Vagina (tissue), 2 donors: ENCODE data around the gene MEF2B. TPM values are rescaled to one million over a fixed set of nuclear protein-coding genes. Genes with fewer than 3 reads are reported as not detected.

Experiments
- DNase-seq, 2 donors: peaks; one replicate each; pipeline ENCODE4 v3.0.0-alpha.2; 2017; ENCODE audit errors: extremely low spot score in 2 of 2
- H3K27ac ChIP-seq: fragments of 200-600 bp; sonication (generic); one replicate; pipeline ENCODE4 v1.5.1; 2019
- H3K27me3 ChIP-seq: fragments of 200-600 bp; sonication (generic); one replicate; pipeline ENCODE4 v1.5.1; 2019
- H3K36me3 ChIP-seq, 2 donors: fragments of 200-600 bp; sonication (generic); one replicate each; pipeline ENCODE4 v1.5.1; 2017 to 2019
- H3K4me1 ChIP-seq: fragments of 200-600 bp; sonication (generic); one replicate; pipeline ENCODE4 v1.5.1; 2019
- H3K4me3 ChIP-seq, 2 donors: fragments of 200-600 bp; sonication (generic); 1 replicate in 1 of 2; 2 replicates in 1 of 2; pipeline ENCODE4 v1.5.1; 2016 to 2019
- H3K9me3 ChIP-seq: fragments of 200-600 bp; sonication (generic); one replicate; pipeline ENCODE4 v1.5.1; 2019
- CTCF ChIP-seq, 3 experiments: fragments of 450-650 bp in 2 of 3; fragments of 200-600 bp in 1 of 3; sonication (generic) in 1 of 3; IDR thresholded peaks; one replicate each; pipeline ENCODE4 v1.5.1; 2017 to 2019; ENCODE audit warnings: antibody characterized with exemption in 3 of 3, mild to moderate bottlenecking in 2 of 3, moderate library complexity in 2 of 3
- POLR2A ChIP-seq, 2 donors: fragments of 450-650 bp; IDR thresholded peaks; one replicate each; pipeline ENCODE4 v1.6.1; 2017; ENCODE audit warnings: antibody characterized with exemption in 2 of 2, mild to moderate bottlenecking in 2 of 2, moderate library complexity in 2 of 2
- POLR2AphosphoS5 ChIP-seq, 2 donors: sonication (generic); formaldehyde crosslinking; IDR thresholded peaks; one replicate each; pipeline ENCODE4 v1.9.0; 2017; ENCODE audit warnings: antibody characterized with exemption in 2 of 2, mild to moderate bottlenecking in 2 of 2, low read depth in 1 of 2; ENCODE audit not compliant: insufficient read depth in 1 of 2
- intact Hi-C: fragments of 100-400 bp; cut with DNase I; formaldehyde crosslinking; loops from one replicate; pipeline ENCODE4 v1.15.1; 2023
- total RNA-seq: library from RNA; depleted of rRNA; stranded (reverse); fragments of >200 nt; gene quantifications from one replicate; pipeline ENCODE4 v1.2.3, GENCODE V29; 2016

MEF2B gene
- total RNA-seq, 1 donor from 2014 or later: not detected

- DNase-seq: no peak
- Histone ChIP-seq H3K4me1 (peaks cover 44% of the 10 kb centered on the region), H3K4me3 (peak overlapping the region; percentile 94 to 97), H3K9me3 (no peaks in the 10 kb centered on the region), H3K27me3 (no peaks in the 10 kb centered on the region), H3K36me3 (peaks cover 0 to 13% of the 10 kb centered on the region in 2 donors), H3K27ac (peak overlapping the region; percentile 99)
- intact Hi-C loops: loop anchor here (10.0 kb wide), 1 partner anchor 121 kb away; no protein-coding TSS in a partner anchor
- TF ChIP-seq POLR2AphosphoS5 (IDR thresholded peaks at IDR 0.05; ENCODE audit: insufficient read depth in 1 of 2, low read depth in 1 of 2) (no peak), POLR2A (IDR thresholded peaks at IDR 0.05) (no peak), CTCF (IDR thresholded peaks at IDR 0.05) (no peak)
Measured at GRCh38 chr19:19193926-19194325, 23.9 kb upstream of the MEF2B start.

- Histone ChIP-seq H3K27ac (peak overlapping the region; percentile 99), H3K36me3 (peaks cover 0 to 13% of the 10 kb centered on the region in 2 donors), H3K4me3 (peak overlapping the region; percentile 94 to 97), H3K27me3 (no peaks in the 10 kb centered on the region), H3K9me3 (no peaks in the 10 kb centered on the region), H3K4me1 (peaks cover 52% of the 10 kb centered on the region)
- no peak for DNase-seq
- TF ChIP-seq CTCF (IDR thresholded peaks at IDR 0.05): no peak
- no peak for TF ChIP-seq POLR2A (IDR thresholded peaks at IDR 0.05)
- no peak for TF ChIP-seq POLR2AphosphoS5 (IDR thresholded peaks at IDR 0.05; ENCODE audit: insufficient read depth in 1 of 2, low read depth in 1 of 2)
- intact Hi-C loops: loop anchor here (10.0 kb wide), 1 partner anchor 122 kb away; no protein-coding TSS in a partner anchor
Measured at GRCh38 chr19:19192910-19193423, 22.9 kb upstream of the MEF2B start.

- peaks cover 52% of the 10 kb centered on the region for H3K4me1 ChIP-seq
- intact Hi-C loops: loop anchor here (10.0 kb wide), 1 partner anchor 123 kb away; no protein-coding TSS in a partner anchor
- peak; percentile 98 to 99 for DNase-seq
Measured at GRCh38 chr19:19192078-19192882, 22.2 kb upstream of the MEF2B start, which contains the start of the genes BORCS8 and RFXANK. TSS of gene BORCS8 (minus strand) at chr19:19192152. CDS start at chr19:19192117, 35 bp downstream. TSS of gene RFXANK (plus strand) at chr19:19192258. CDS start at chr19:19193947, 1,689 bp downstream.

GRCh38 chr19:19191768-19192077 lies 21.7 kb upstream of the MEF2B start:
- peak overlapping the region; percentile 94 to 97 for H3K4me3 ChIP-seq
- H3K27ac ChIP-seq: peak overlapping the region; percentile 99
- intact Hi-C loops: loop anchor here (10.0 kb wide), 1 partner anchor 123 kb away; no protein-coding TSS in a partner anchor
- H3K9me3 ChIP-seq: no peaks in the 10 kb centered on the region
- no peak for TF ChIP-seq POLR2A (IDR thresholded peaks at IDR 0.05)
- TF ChIP-seq CTCF (IDR thresholded peaks at IDR 0.05): no peak
- TF ChIP-seq POLR2AphosphoS5 (IDR thresholded peaks at IDR 0.05; ENCODE audit: insufficient read depth in 1 of 2, low read depth in 1 of 2): no peak
- H3K4me1 ChIP-seq: peaks cover 52% of the 10 kb centered on the region
- DNase-seq: no peak
- no peaks in the 10 kb centered on the region for H3K27me3 ChIP-seq
- H3K36me3 ChIP-seq: peaks cover 0 to 11% of the 10 kb centered on the region in 2 donors

More at GRCh38 chr19:19192078-19192882, 22.2 kb upstream of the MEF2B start, which contains the start of the genes BORCS8 and RFXANK:
- Histone ChIP-seq H3K4me3 (peak within 1 kb of the TSS; percentile 94 to 97), H3K27ac (peak within 1 kb of the TSS; percentile 99), H3K9me3 (no peaks in the 10 kb centered on the region), H3K27me3 (no peaks in the 10 kb centered on the region), H3K36me3 (peaks cover 0 to 11% of the 10 kb centered on the region in 2 donors)
- TF ChIP-seq POLR2A (IDR thresholded peaks at IDR 0.05) (peak in 1 of 2 donors; percentile 43), CTCF (IDR thresholded peaks at IDR 0.05) (peak in 1 of 3 experiments; percentile 15), POLR2AphosphoS5 (IDR thresholded peaks at IDR 0.05; ENCODE audit: insufficient read depth in 1 of 2, low read depth in 1 of 2) (peak; percentile 87 to 93)
